Common myeloid progenitor, CD34-positive (primary cell): ENCODE data around the gene EHD2.
"Not testable (repeated sequence)": the region's sequence is repeated elsewhere in the genome, so short reads cannot be mapped to it uniquely, and the experiment has no call there.

Source experiments
- CTCF ChIA-PET: fragments of 350-600 bp; sonication (Branson Sonifier 250); formaldehyde crosslinking; loops from one replicate; lab custom pipeline; 2021; ENCODE audit warnings: antibody characterized with exemption; lab: Charles Lee
- POLR2A ChIA-PET: fragments of 350-600 bp; sonication (Branson Sonifier 250); formaldehyde crosslinking; loops from one replicate; lab custom pipeline; 2021; ENCODE audit warnings: antibody characterized with exemption; lab: Charles Lee
- DNase-seq, 3 donors: peaks; one replicate each; pipeline versions ENCODE4 v3.0.0 to v3.0.0-alpha.2; 2013
- H3K27ac ChIP-seq, 2 experiments: 1 replicate in 1 of 2; 2 replicates in 1 of 2; pipeline ENCODE4 v1.7.0; 2013; ENCODE audit warnings: inconsistent platforms in 2 of 2, low read length in 2 of 2, mild to moderate bottlenecking in 2 of 2, low read depth in 1 of 2, moderate library complexity in 1 of 2; ENCODE audit not compliant: severe bottlenecking in 2 of 2, insufficient read depth in 1 of 2, poor library complexity in 1 of 2
- H3K27me3 ChIP-seq, 5 experiments: replicated peaks in 2 of 5; 1 replicate in 3 of 5; 2 replicates in 2 of 5; pipeline versions ENCODE4 v1.6.1 to v1.7.0; 2013; ENCODE audit warnings: low read length in 4 of 5, mild to moderate bottlenecking in 2 of 5, moderate library complexity in 2 of 5, inconsistent platforms in 1 of 5; ENCODE audit not compliant: insufficient read depth in 5 of 5, control insufficient read depth in 4 of 5
- H3K36me3 ChIP-seq, 4 experiments: 1 replicate in 2 of 4; 2 replicates in 2 of 4; pipeline versions ENCODE4 v1.6.1 to v1.7.0; 2013; ENCODE audit warnings: low read length in 3 of 4, control low read depth in 1 of 4, mild to moderate bottlenecking in 1 of 4; ENCODE audit not compliant: control insufficient read depth in 4 of 4, insufficient read depth in 4 of 4
- H3K4me1 ChIP-seq, 4 experiments: 1 replicate in 3 of 4; 2 replicates in 1 of 4; pipeline versions ENCODE4 v1.6.1 to v1.7.1; 2013; ENCODE audit warnings: low read length in 3 of 4, mild to moderate bottlenecking in 3 of 4, control low read depth in 1 of 4, inconsistent platforms in 1 of 4, moderate library complexity in 1 of 4; ENCODE audit not compliant: control insufficient read depth in 4 of 4, insufficient read depth in 4 of 4; ENCODE audit errors: control extremely low read depth in 1 of 4
- H3K4me3 ChIP-seq, 7 experiments: 1 replicate in 4 of 7; 2 replicates in 3 of 7; pipeline versions ENCODE4 v1.5.1 to v1.7.0; 2013; ENCODE audit warnings: mild to moderate bottlenecking in 7 of 7, low read length in 6 of 7, moderate library complexity in 6 of 7, inconsistent platforms in 2 of 7, low read depth in 2 of 7, control low read depth in 1 of 7; ENCODE audit not compliant: insufficient read depth in 4 of 7, control insufficient read depth in 1 of 7; ENCODE audit errors: extremely low read depth in 1 of 7
- H3K9me3 ChIP-seq, 5 experiments: 1 replicate in 4 of 5; 2 replicates in 1 of 5; pipeline versions ENCODE4 v1.6.1 to v1.7.1; 2013; ENCODE audit warnings: low read length in 4 of 5, mild to moderate bottlenecking in 2 of 5, inconsistent platforms in 1 of 5, low read depth in 1 of 5, moderate library complexity in 1 of 5; ENCODE audit not compliant: control insufficient read depth in 4 of 5, insufficient read depth in 2 of 5; ENCODE audit errors: control extremely low read depth in 1 of 5
- WGBS: methylation state at CpG from one replicate; pipeline ENCODE4 v1.1.5; 2013; ENCODE audit not compliant: insufficient coverage; 5-methylcytosine and 5-hydroxymethylcytosine counted together

Gene EHD2

DNA sequence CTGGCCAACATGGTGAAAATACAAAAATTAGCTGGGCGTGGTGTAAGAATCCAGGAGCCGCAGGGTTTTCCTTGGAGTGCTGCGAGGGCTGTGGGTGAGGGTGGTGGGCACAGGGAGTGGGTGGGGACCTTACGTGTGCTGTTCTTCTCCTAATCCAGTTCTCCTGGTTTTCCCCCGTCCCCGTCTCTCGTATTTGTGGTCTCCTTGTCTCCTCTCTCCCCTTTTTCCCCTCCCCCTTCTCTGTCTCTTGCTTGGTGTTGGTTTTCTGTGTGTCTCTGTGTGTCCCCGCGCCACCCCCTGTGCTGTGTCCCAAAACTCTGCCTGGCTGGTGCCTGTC is 67.0 kb downstream of the EHD2 start:
- ChIA-PET POLR2A (no interaction called here), CTCF (interaction anchor here (0.7 kb wide), 1 partner anchor 8 kb away, joined by 4 read pairs; no protein-coding TSS in a partner anchor)
- DNase-seq, result no peak
- Histone ChIP-seq H3K27ac (no peak overlapping the region), H3K4me3 (no peak overlapping the region), H3K36me3 (peaks cover 2 to 38% (median 24%) of the 10 kb centered on the region in 4 experiments), H3K4me1 (peaks cover 0 to 16% (median 12%) of the 10 kb centered on the region in 4 experiments), H3K27me3 (no peaks in the 10 kb centered on the region), H3K9me3 (no peaks in the 10 kb centered on the region)
- 93% methylated on average over 2 of the region's 9 CpGs for WGBS

DNA sequence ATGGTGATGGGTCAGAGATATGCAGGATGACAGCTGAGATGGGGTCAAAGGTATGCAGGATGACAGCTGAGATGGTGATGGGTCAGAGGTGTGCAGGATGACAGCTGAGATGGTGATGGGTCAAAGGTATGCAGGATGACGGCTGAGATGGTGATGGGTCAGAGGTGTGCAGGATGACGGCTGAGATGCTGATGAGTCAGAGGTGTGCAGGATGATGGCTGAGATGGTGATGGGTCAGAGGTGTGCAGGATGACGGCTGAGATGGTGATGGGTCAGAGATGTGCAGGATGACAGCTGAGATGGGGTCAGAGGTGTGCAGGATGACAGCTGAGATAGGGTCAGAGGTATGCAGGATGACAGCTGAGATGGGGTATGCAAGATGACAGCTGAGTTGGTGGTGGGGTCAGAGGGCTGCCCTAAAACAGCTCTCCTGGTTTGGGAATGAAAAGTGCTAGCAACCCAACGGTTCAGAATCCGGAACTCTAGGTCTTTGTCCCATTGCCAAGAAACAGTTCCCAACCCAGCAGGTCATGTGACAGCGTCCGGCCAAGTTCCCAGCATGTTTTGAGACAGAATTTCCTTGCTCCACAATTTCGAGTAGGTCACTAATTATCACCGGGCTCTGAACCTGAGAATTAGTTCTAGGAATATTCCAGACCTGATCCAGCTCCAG is 68.5 kb downstream of the EHD2 start:
- CTCF ChIA-PET, result interaction anchor here (1.3 to 1.4 kb wide), 3 partner anchors 9 to 70 kb away, joined by 3 to 5 read pairs (median 5); no protein-coding TSS in a partner anchor
- H3K9me3 ChIP-seq, result no peaks in the 10 kb centered on the region
- no peak overlapping the region for H3K4me3 ChIP-seq
- H3K27ac ChIP-seq, result no peak overlapping the region
- no peaks in the 10 kb centered on the region for H3K27me3 ChIP-seq
- POLR2A ChIA-PET, result no interaction called here
- peaks cover 5 to 47% (median 26%) of the 10 kb centered on the region in 4 experiments for H3K36me3 ChIP-seq
- 95% methylated on average over 9 of the region's 9 CpGs for WGBS
- DNase-seq, result no peak
- H3K4me1 ChIP-seq, result peaks cover 0 to 16% (median 12%) of the 10 kb centered on the region in 4 experiments

- ChIA-PET CTCF (interaction anchor here (0.6 to 2.8 kb wide), 2 partner anchors 21 to 73 kb away, joined by 3 to 16 read pairs; partner anchors contain the start of gene EHD2), POLR2A (no interaction called here)
- no peaks in the 10 kb centered on the region for H3K27me3 ChIP-seq
- 98% methylated on average over 7 of the region's 7 CpGs for WGBS
- H3K36me3 ChIP-seq, result peaks cover 5 to 38% (median 19%) of the 10 kb centered on the region in 4 experiments
- DNase-seq, result no peak
- H3K4me3 ChIP-seq, result no peak overlapping the region
- no peaks in the 10 kb centered on the region for H3K4me1 ChIP-seq
- H3K9me3 ChIP-seq, result no peaks in the 10 kb centered on the region
- H3K27ac ChIP-seq, result no peak overlapping the region
Measured at GRCh38 chr19:47786566-47786965, 73.3 kb downstream of the EHD2 start.

GRCh38 chr19:47787307-47787706 is 74.1 kb downstream of the EHD2 start:
- H3K27me3 ChIP-seq, H3K4me1 ChIP-seq, H3K4me3 ChIP-seq, POLR2A ChIA-PET, DNase-seq, H3K9me3 ChIP-seq, H3K27ac ChIP-seq: not testable (repeated sequence)
- CTCF ChIA-PET, result interaction anchor here (0.6 to 2.8 kb wide), 7 partner anchors 9 to 73 kb away, joined by 3 to 16 read pairs (median 4); partner anchors contain the start of gene EHD2
- WGBS, result over 99% methylated on average over 10 of the region's 10 CpGs
- peaks cover 5 to 31% (median 13%) of the 10 kb centered on the region in 4 experiments for H3K36me3 ChIP-seq

DNA sequence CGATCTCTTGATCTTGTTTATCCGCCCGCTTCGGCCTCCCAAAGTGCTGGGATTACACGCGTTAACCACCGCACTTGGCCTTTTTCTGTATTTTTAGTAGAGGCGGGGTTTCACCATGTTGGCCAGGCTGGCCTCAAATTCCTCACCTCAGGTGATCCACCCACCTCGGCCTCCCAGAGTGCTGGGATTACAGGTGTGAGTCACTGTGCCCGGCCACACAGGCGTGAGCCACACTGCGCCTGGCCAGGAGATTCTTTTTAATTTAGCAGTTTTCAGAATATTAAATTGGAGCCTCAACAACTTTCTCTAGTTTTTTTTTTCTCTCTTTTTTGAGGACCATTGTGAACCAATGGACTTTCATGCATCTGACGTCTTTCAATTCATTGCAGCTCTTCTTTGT is 76.6 kb downstream of the EHD2 start:
- H3K36me3 ChIP-seq, result peaks cover 0 to 13% (median 3%) of the 10 kb centered on the region in 4 experiments
- not testable (repeated sequence) for H3K4me1 ChIP-seq, H3K9me3 ChIP-seq, H3K4me3 ChIP-seq, H3K27me3 ChIP-seq, DNase-seq, H3K27ac ChIP-seq
- ChIA-PET POLR2A (interaction anchor here (0.7 kb wide), 1 partner anchor 79 kb away, joined by 3 read pairs; no protein-coding TSS in a partner anchor), CTCF (interaction anchor here (1.1 to 1.8 kb wide), 4 partner anchors 8 to 22 kb away, joined by 3 to 5 read pairs (median 5); no protein-coding TSS in a partner anchor)
- 96% methylated on average over 9 of the region's 13 CpGs for WGBS

GRCh38 chr19:47790398-47790814 is 77.2 kb downstream of the EHD2 start:
- Histone ChIP-seq H3K9me3 (peaks cover 0 to 2% (median 0%) of the 10 kb centered on the region in 5 experiments), H3K4me3 (no peak overlapping the region), H3K4me1 (no peaks in the 10 kb centered on the region), H3K36me3 (peaks cover 0 to 8% (median 2%) of the 10 kb centered on the region in 4 experiments), H3K27ac (no peak overlapping the region), H3K27me3 (no peaks in the 10 kb centered on the region)
- peak; percentile 83 to 85 (median 84) for DNase-seq
- 0% methylated on average over 2 of the region's 10 CpGs for WGBS
- CTCF ChIA-PET, result interaction anchor here (1.3 to 1.8 kb wide), 3 partner anchors 9 to 25 kb away, joined by 5 to 11 read pairs (median 5); no protein-coding TSS in a partner anchor
- POLR2A ChIA-PET, result interaction anchor here (0.7 kb wide), 1 partner anchor 78 kb away, joined by 3 read pairs; no protein-coding TSS in a partner anchor

DNA sequence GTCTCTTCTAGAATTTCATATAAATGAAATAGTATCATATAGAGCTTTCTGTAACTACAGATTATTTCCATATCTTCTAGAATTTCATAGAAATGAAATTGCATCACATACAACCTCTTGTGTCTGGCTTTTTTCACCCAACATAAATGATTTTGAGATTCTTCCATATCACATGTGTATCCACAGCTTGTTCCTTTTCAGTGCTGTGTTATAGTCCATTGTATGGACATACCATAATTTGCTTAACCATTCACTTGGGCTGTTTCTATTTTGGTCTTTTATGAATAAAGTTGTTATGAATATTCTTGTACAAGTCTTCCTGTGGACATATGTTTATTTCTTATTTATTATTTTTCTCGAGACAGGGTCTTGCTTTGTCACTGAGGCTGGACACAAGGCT is 79.4 kb downstream of the EHD2 start:
- no peak overlapping the region for H3K4me3 ChIP-seq
- CTCF ChIA-PET, result interaction anchor here (0.9 to 2.0 kb wide), 3 partner anchors 27 to 80 kb away, joined by 3 to 6 read pairs (median 5); partner anchors contain the start of gene EHD2
- H3K36me3 ChIP-seq, result no peaks in the 10 kb centered on the region
- H3K4me1 ChIP-seq, result no peaks in the 10 kb centered on the region
- POLR2A ChIA-PET, result interaction anchor here (1.0 kb wide), 1 partner anchor 49 kb away, joined by 3 read pairs; no protein-coding TSS in a partner anchor
- 100% methylated on average over 1 of the region's 1 CpG for WGBS
- no peaks in the 10 kb centered on the region for H3K27me3 ChIP-seq
- DNase-seq, result no peak
- H3K27ac ChIP-seq, result no peak overlapping the region
- peaks cover 0 to 2% (median 0%) of the 10 kb centered on the region in 5 experiments for H3K9me3 ChIP-seq
